Measurements from ENCODE around the gene THNSL1. TPM values are rescaled to one million over a fixed set of nuclear protein-coding genes. Genes with fewer than 3 reads are reported as not detected.
"Not testable (repeated sequence)": the region's sequence is repeated elsewhere in the genome, so short reads cannot be mapped to it uniquely, and the experiment has no call there.

THNSL1 gene
- total and polyA plus RNA-seq, 2 of the 8 experiments (the other 6 are each of a cell fraction or from before 2014, with no cell fraction given) = 1.4 to 3.1 TPM

- POLR2A ChIA-PET (ENCODE audit: partially characterized antibody) = no interaction called here
- H2BK5ac ChIP-seq (ENCODE audit: low read depth, low read length) = no peak overlapping the region
- FAIRE-seq = no peak
Observed at GRCh38 chr10:24998044-24998443, 18.4 kb upstream of the THNSL1 start.

GRCh38 chr10:25011591-25011990, 4.8 kb upstream of the THNSL1 start:
- WGBS, 2 experiments (ENCODE audit: extremely low coverage in 1 of 2, insufficient coverage in 1 of 2, insufficient read length in 1 of 2, insufficient replicate concordance in 2 of 2, low coverage in 1 of 2, low lambda C conversion rate in 2 of 2, missing lambda C conversion rate in 1 of 2) = 88% methylated on average over 2 of the region's 2 CpGs; no CpG with 5 or more reads in 1 of the 2 experiments
- H3K27ac ChIP-seq (ENCODE audit: low read depth, low read length); H4K5ac ChIP-seq (ENCODE audit: insufficient read length, low read depth, low read length); H2BK12ac ChIP-seq (ENCODE audit: low read depth, low read length); H2BK120ac ChIP-seq (replicated peaks; ENCODE audit: low read depth, low read length); H3K4me1 ChIP-seq (replicated peaks in 1 of 4; ENCODE audit: control insufficient read depth in 3 of 4, insufficient read depth in 4 of 4, low read length in 3 of 4); H3K27me3 ChIP-seq (replicated peaks in 1 of 4; ENCODE audit: control insufficient read depth in 3 of 4, extremely low read depth in 1 of 4, insufficient read depth in 3 of 4, low read length in 3 of 4); H2BK5ac ChIP-seq (ENCODE audit: low read depth, low read length); CTCF ChIA-PET (ENCODE audit: partially characterized antibody); H4K8ac ChIP-seq (ENCODE audit: extremely low read depth, insufficient read depth, low read length); H3K23me2 ChIP-seq (ENCODE audit: low read depth, low read length); H2BK20ac ChIP-seq (ENCODE audit: low read length); H3K79me2 ChIP-seq (ENCODE audit: control insufficient read depth in 1 of 2, insufficient read depth in 2 of 2, low read length in 2 of 2); H4K20me1 ChIP-seq (replicated peaks in 1 of 2; ENCODE audit: control insufficient read depth in 1 of 2, insufficient read depth in 2 of 2, low read length in 2 of 2); H3K9ac ChIP-seq (replicated peaks in 1 of 4; ENCODE audit: extremely low read depth in 1 of 4, low read depth in 3 of 4, low read length in 3 of 4); H3K79me1 ChIP-seq (ENCODE audit: low read depth, low read length); H3K9me3 ChIP-seq (ENCODE audit: insufficient read depth in 2 of 2, low read depth in 1 of 2, low read length in 1 of 2); H2BK15ac ChIP-seq (ENCODE audit: low read length); H3K36me3 ChIP-seq (ENCODE audit: control insufficient read depth in 2 of 4, insufficient read depth in 4 of 4, low read length in 3 of 4); H2AK5ac ChIP-seq (ENCODE audit: low read depth, low read length); H2AFZ ChIP-seq (ENCODE audit: low read length); H3K4ac ChIP-seq (replicated peaks; ENCODE audit: insufficient read length, low read depth, low read length); H3K4me3 ChIP-seq (ENCODE audit: extremely low read depth in 1 of 4, insufficient read depth in 2 of 4, low read depth in 3 of 4, low read length in 4 of 4); H3K23ac ChIP-seq (ENCODE audit: insufficient read length); H3K18ac ChIP-seq (ENCODE audit: extremely low read depth, low read length); H4K91ac ChIP-seq (replicated peaks; ENCODE audit: insufficient read length, low read length); H3K56ac ChIP-seq (replicated peaks; ENCODE audit: insufficient read length, low read depth, low read length); DNase-seq (ENCODE audit: low read depth in 1 of 2, low spot score in 2 of 2); H3K14ac ChIP-seq (ENCODE audit: insufficient read length); POLR2A ChIA-PET (ENCODE audit: partially characterized antibody); H3K4me2 ChIP-seq (ENCODE audit: insufficient read depth in 1 of 2, low read depth in 2 of 2, low read length in 2 of 2); FAIRE-seq: not testable (repeated sequence)

More at GRCh38 chr10:24998044-24998443, 18.4 kb upstream of the THNSL1 start:
- Histone ChIP-seq H3K27ac (ENCODE audit: low read depth, low read length) (no peak overlapping the region), H3K18ac (ENCODE audit: extremely low read depth, low read length) (no peak overlapping the region), H3K27me3 (replicated peaks in 1 of 4; ENCODE audit: control insufficient read depth in 3 of 4, extremely low read depth in 1 of 4, insufficient read depth in 3 of 4, low read length in 3 of 4) (no peaks in the 10 kb centered on the region), H3K79me2 (ENCODE audit: control insufficient read depth in 1 of 2, insufficient read depth in 2 of 2, low read length in 2 of 2) (no peaks in the 10 kb centered on the region), H3K14ac (ENCODE audit: insufficient read length) (no peak overlapping the region), H2BK20ac (ENCODE audit: low read length) (no peak overlapping the region), H2BK15ac (ENCODE audit: low read length) (no peak overlapping the region), H2BK12ac (ENCODE audit: low read depth, low read length) (no peak overlapping the region), H4K91ac (replicated peaks; ENCODE audit: insufficient read length, low read length) (no peak overlapping the region), H3K4me3 (ENCODE audit: extremely low read depth in 1 of 4, insufficient read depth in 2 of 4, low read depth in 3 of 4, low read length in 4 of 4) (no peak overlapping the region), H3K36me3 (ENCODE audit: control insufficient read depth in 2 of 4, insufficient read depth in 4 of 4, low read length in 3 of 4) (no peaks in the 10 kb centered on the region), H3K23me2 (ENCODE audit: low read depth, low read length) (no peaks in the 10 kb centered on the region), H2AFZ (ENCODE audit: low read length) (no peak overlapping the region), H2BK120ac (replicated peaks; ENCODE audit: low read depth, low read length) (no peak overlapping the region), H3K9me3 (ENCODE audit: insufficient read depth in 2 of 2, low read depth in 1 of 2, low read length in 1 of 2) (no peaks in the 10 kb centered on the region), H4K20me1 (replicated peaks in 1 of 2; ENCODE audit: control insufficient read depth in 1 of 2, insufficient read depth in 2 of 2, low read length in 2 of 2) (no peaks in the 10 kb centered on the region), H4K8ac (ENCODE audit: extremely low read depth, insufficient read depth, low read length) (no peak overlapping the region), H4K5ac (ENCODE audit: insufficient read length, low read depth, low read length) (no peak overlapping the region), H3K4ac (replicated peaks; ENCODE audit: insufficient read length, low read depth, low read length) (no peak overlapping the region), H3K23ac (ENCODE audit: insufficient read length) (no peak overlapping the region), H3K9ac (replicated peaks in 1 of 4; ENCODE audit: extremely low read depth in 1 of 4, low read depth in 3 of 4, low read length in 3 of 4) (no peak overlapping the region), H2AK5ac (ENCODE audit: low read depth, low read length) (no peak overlapping the region), H3K4me1 (replicated peaks in 1 of 4; ENCODE audit: control insufficient read depth in 3 of 4, insufficient read depth in 4 of 4, low read length in 3 of 4) (no peaks in the 10 kb centered on the region), H3K4me2 (ENCODE audit: insufficient read depth in 1 of 2, low read depth in 2 of 2, low read length in 2 of 2) (no peak overlapping the region), H3K56ac (replicated peaks; ENCODE audit: insufficient read length, low read depth, low read length) (no peak overlapping the region), H3K79me1 (ENCODE audit: low read depth, low read length) (no peaks in the 10 kb centered on the region)
- CTCF ChIA-PET (ENCODE audit: partially characterized antibody) = interaction anchor here (0.6 to 1.1 kb wide), 2 partner anchors 82 to 94 kb away, joined by 3 read pairs; no protein-coding TSS in a partner anchor
- TF ChIP-seq ASH2L (IDR thresholded peaks at IDR 0.05; ENCODE audit: low read length) = no peak
- no peak for TF ChIP-seq CEBPB (IDR thresholded peaks at IDR 0.05; ENCODE audit: low read depth, low read length)
- DNase-seq (ENCODE audit: low read depth in 1 of 2, low spot score in 2 of 2) = no peak
- WGBS, 2 experiments (ENCODE audit: extremely low coverage in 1 of 2, insufficient coverage in 1 of 2, insufficient read length in 1 of 2, insufficient replicate concordance in 2 of 2, low coverage in 1 of 2, low lambda C conversion rate in 2 of 2, missing lambda C conversion rate in 1 of 2) = 91% methylated on average over 3 of the region's 3 CpGs; no CpG with 5 or more reads in 1 of the 2 experiments
